Activated CD4-positive, CD25-positive, alpha-beta regulatory T cell (primary cell): Measurements from ENCODE around the gene FCHO2.

Experiments used
- DNase-seq, 4 experiments: peaks; one replicate each; lab custom pipeline; 2025; lab: John Stamatoyannopoulos, UW

Gene FCHO2

GRCh38 chr5:73137563-73138530 lies 182.0 kb downstream of the FCHO2 start:
- DNase-seq: no peak

- no peak for DNase-seq
Measured at GRCh38 chr5:73139485-73139884, 183.6 kb downstream of the FCHO2 start.
